K562 (cell line): ENCODE measurements around the gene MLYCD. TPM values are rescaled to one million over a fixed set of nuclear protein-coding genes. Genes with fewer than 3 reads are reported as not detected.

Experiments used
- ATAC-seq: fragments of 200-7000 bp; cut with Tn5 transposase; 3 replicates; pipeline ENCODE4 v1.9.1; 2020; ENCODE audit warnings: moderate library complexity
- BruUV-seq: library from RNA; stranded (reverse); fragments of 400-500 nt; replicated peaks from 2 replicates; lab custom pipeline; 2021; lab: Mats Ljungman, UMichigan
- CTCF ChIA-PET: fragments of 300-600 bp; formaldehyde crosslinking; extraction: SDS; loops from one replicate; lab custom pipeline; 2021; ENCODE audit warnings: low intra/inter-chr PET ratio; lab: Yijun Ruan, JAX
- POLR2A ChIA-PET: fragments of 300-600, 350-650 bp; sonication (Branson Sonifier 250); formaldehyde crosslinking; extraction: SDS; loops from one replicate; lab custom pipeline; 2021; ENCODE audit warnings: antibody characterized with exemption, inconsistent platforms; lab: Yijun Ruan, JAX
- DNase-seq, 4 experiments: peaks; one replicate each; pipeline versions ENCODE4 v3.0.0 to v3.0.0-alpha.2; 2011 to 2018; ENCODE audit warnings: low spot score in 3 of 4, mixed read lengths in 3 of 4; ENCODE audit errors: extremely low read depth in 1 of 4
- FAIRE-seq: peaks from 2 replicates; lab custom pipeline; 2011; peaks lifted over from hg19 to GRCh38; lab: Jason Lieb, UNC
- H2AFZ ChIP-seq: 2 replicates; pipeline ENCODE4 v1.6.0; 2011; ENCODE audit warnings: low read depth, low read length, control low read depth, inconsistent platforms
- H3K27ac ChIP-seq: fragments of 200-600 bp; 3 replicates; pipeline ENCODE4 v1.8.0; 2011; ENCODE audit warnings: low read depth, mild to moderate bottlenecking, control low read depth, inconsistent platforms, low read length, moderate library complexity, mixed read lengths; ENCODE audit errors: extremely low read depth
- H3K27me3 ChIP-seq, 2 experiments: fragments of 300-600 bp in 1 of 2; 2 replicates in 1 of 2; 3 replicates in 1 of 2; pipeline versions ENCODE4 v1.6.0 to v1.8.0; 2011; ENCODE audit warnings: inconsistent platforms in 2 of 2, low read length in 2 of 2, mild to moderate bottlenecking in 1 of 2, mixed read lengths in 1 of 2, moderate library complexity in 1 of 2; ENCODE audit not compliant: control insufficient read depth in 2 of 2, insufficient read depth in 2 of 2
- H3K36me3 ChIP-seq: fragments of 300-600 bp; 3 replicates; pipeline ENCODE4 v1.8.0; 2011; ENCODE audit warnings: mild to moderate bottlenecking, low read length, inconsistent platforms; ENCODE audit not compliant: control insufficient read depth, insufficient read depth
- H3K4me1 ChIP-seq, 2 experiments: fragments of 200-600 bp in 1 of 2; replicated peaks in 1 of 2; 2 replicates in 1 of 2; 3 replicates in 1 of 2; pipeline versions ENCODE4 v1.5.1 to v1.8.0; 2011; ENCODE audit warnings: inconsistent platforms in 2 of 2, low read length in 2 of 2, mild to moderate bottlenecking in 1 of 2, mixed read lengths in 1 of 2, moderate library complexity in 1 of 2; ENCODE audit not compliant: control insufficient read depth in 2 of 2, insufficient read depth in 2 of 2
- H3K4me2 ChIP-seq: 2 replicates; pipeline ENCODE4 v1.6.1; 2011; ENCODE audit warnings: low read length, control low read depth, inconsistent platforms, mixed read lengths; ENCODE audit not compliant: insufficient read depth
- H3K4me3 ChIP-seq: fragments of 200-600 bp; sonication (generic), shearing (Covaris generic); 2 replicates; pipeline ENCODE4 v1.5.1; 2016; ENCODE audit warnings: control low read depth, inconsistent platforms
- H3K79me2 ChIP-seq: fragments of 200-600 bp; 3 replicates; pipeline ENCODE4 v1.8.0; 2011; ENCODE audit warnings: low read length, inconsistent platforms; ENCODE audit not compliant: control insufficient read depth, insufficient read depth
- H3K9ac ChIP-seq, 2 experiments: 2 replicates each; pipeline versions ENCODE4 v1.6.0 to v1.6.1; 2011; ENCODE audit warnings: low read depth in 2 of 2, low read length in 2 of 2, control low read depth in 1 of 2, inconsistent platforms in 1 of 2, mild to moderate bottlenecking in 1 of 2, mixed read lengths in 1 of 2; ENCODE audit not compliant: insufficient read depth in 1 of 2
- H3K9me1 ChIP-seq: one replicate; pipeline ENCODE4 v1.6.0; 2011; ENCODE audit warnings: inconsistent platforms, mild to moderate bottlenecking, low read length, moderate library complexity; ENCODE audit not compliant: control insufficient read depth, insufficient read depth
- H3K9me3 ChIP-seq: replicated peaks from 2 replicates; pipeline ENCODE4 v1.5.1; 2011; ENCODE audit warnings: low read depth, low read length, inconsistent platforms; ENCODE audit not compliant: control insufficient read depth, insufficient read depth
- H4K20me1 ChIP-seq: replicated peaks from 2 replicates; pipeline ENCODE4 v1.6.1; 2011; ENCODE audit warnings: low read length, inconsistent platforms, mixed read lengths; ENCODE audit not compliant: control insufficient read depth, insufficient read depth
- DACH1 ChIP-seq: fragments of 450-650 bp; IDR thresholded peaks from 2 replicates; pipeline ENCODE4 v1.6.1; 2018; ENCODE audit not compliant: partially characterized antibody
- ERF ChIP-seq: fragments of 450-650 bp; formaldehyde crosslinking; IDR thresholded peaks from 2 replicates; pipeline ENCODE4 v1.4.0; 2020; ENCODE audit warnings: mild to moderate bottlenecking, mixed read lengths
- HMGXB4 ChIP-seq: sonication (generic); formaldehyde crosslinking; IDR thresholded peaks from 2 replicates; pipeline ENCODE4 v1.8.1; 2023; ENCODE audit warnings: mild to moderate bottlenecking, missing genetic modification reagents
- NFIX ChIP-seq: fragments of 250-450 bp; sonication (Bioruptor Pico); IDR thresholded peaks from 2 replicates; pipeline ENCODE4 v1.4.0; 2020; ENCODE audit warnings: low read depth, mild to moderate bottlenecking, moderate library complexity
- NRF1 ChIP-seq, 2 experiments: fragments of 450-650 bp; IDR thresholded peaks in 1 of 2; conservative IDR thresholded peaks in 1 of 2; 2 replicates each; pipeline ENCODE4 v1.6.1; 2014; ENCODE audit warnings: mild to moderate bottlenecking in 2 of 2
- PKNOX1 ChIP-seq: fragments of 450-650 bp; IDR thresholded peaks from 2 replicates; pipeline ENCODE4 v1.6.1; 2016
- SMARCA4 ChIP-seq: fragments of 450-650 bp; IDR thresholded peaks from 2 replicates; pipeline ENCODE4 v1.6.1; 2016
- SRSF3 ChIP-seq: fragments of 200-400 bp; formaldehyde crosslinking; IDR thresholded peaks from 2 replicates; pipeline ENCODE4 v1.6.1; 2016; ENCODE audit warnings: mild to moderate bottlenecking, low read length, moderate library complexity; ENCODE audit not compliant: insufficient read depth
- ZNF140 ChIP-seq: fragments of 250-450 bp; sonication (Bioruptor Pico); IDR thresholded peaks from 2 replicates; pipeline ENCODE4 v1.8.0; 2021; ENCODE audit warnings: moderate library complexity, mild to moderate bottlenecking, inconsistent platforms
- ZNF174 ChIP-seq: fragments of 250-450 bp; sonication (Bioruptor Pico); IDR thresholded peaks from 2 replicates; pipeline ENCODE4 v1.4.0; 2020; ENCODE audit warnings: mild to moderate bottlenecking
- ZNF354B ChIP-seq: fragments of 250-450 bp; sonication (Bioruptor Pico); IDR thresholded peaks from 2 replicates; pipeline ENCODE4 v1.4.0; 2020
- WGBS: fragments of 100-300 bp; shearing (Covaris generic); methylation state at CpG from one replicate; pipeline ENCODE4 v1.1.6; 2016; ENCODE audit warnings: low coverage, mixed read lengths; ENCODE audit not compliant: insufficient coverage; ENCODE audit errors: missing lambda C conversion rate; 5-methylcytosine and 5-hydroxymethylcytosine counted together
- in situ Hi-C: fragments of 300-500 bp; cut with MboI; formaldehyde crosslinking; loops from 4 replicates; pipeline ENCODE4 v1.15.0; 2018; ENCODE audit warnings: inconsistent platforms, mixed read lengths
- intact Hi-C: fragments of 100-400 bp; cut with micrococcal nuclease; formaldehyde crosslinking; loops from 2 replicates; pipeline ENCODE4 v1.14.2; 2022
- polyA plus RNA-seq, 8 experiments: library from polyadenylated mRNA; depleted of rRNA in 4 of 8; stranded (reverse) in 5 of 8; unstranded in 3 of 8; fragments of >200 nt; fragmentation: Nextera tagmentation in 2 of 8; fragmentation: Illumina TruSeq in 1 of 8; extraction: Ambion mirVana in 2 of 8; extraction: Trizol in 1 of 8; gene quantifications; 2 replicates each; pipeline versions ENCODE4 v1.2.1 to v1.2.3, GENCODE V29; 2011 to 2014; ENCODE audit warnings: inconsistent platforms in 1 of 8, missing spikeins in 1 of 8
- total RNA-seq, 7 experiments: library from RNA; depleted of rRNA in 6 of 7; stranded (reverse); fragments of >200 nt in 6 of 7; fragmentation: Illumina TruSeq in 2 of 7; extraction: Trizol in 2 of 7; gene quantifications; 2 replicates each; pipeline versions ENCODE4 v1.2.1 to v1.2.3, GENCODE V29; 2011 to 2021; ENCODE audit warnings: low replicate concordance in 1 of 7

The MLYCD gene
- total and polyA plus RNA-seq, 9 of the 15 experiments (the other 6 are each of a cell fraction or from before 2014, with no cell fraction given), result 0.15 to 2.0 (median 1.0) TPM

GRCh38 chr16:83924686-83925085 is 25.8 kb downstream of the MLYCD start:
- no peaks in the 10 kb centered on the region for H3K79me2 ChIP-seq
- FAIRE-seq (no peak), DNase-seq (no peak), ATAC-seq (no peak)
- H3K36me3 ChIP-seq, result no peaks in the 10 kb centered on the region
- no peak overlapping the region for H3K4me2 ChIP-seq
- POLR2A ChIA-PET, result interaction anchor here (0.6 to 1.0 kb wide), 3 partner anchors 9 to 27 kb away, joined by 3 read pairs; partner anchors contain the start of gene MLYCD
- no peak overlapping the region for H3K27ac ChIP-seq
- no peak overlapping the region for H3K4me3 ChIP-seq
- intact Hi-C loops, result loop anchor here (10.0 kb wide), 1 partner anchor 100 kb away; no protein-coding TSS in a partner anchor
- in situ Hi-C loops, result no loop called here
- CTCF ChIA-PET, result no interaction called here
- H3K4me1 ChIP-seq, result peaks cover 0 to 19% of the 10 kb centered on the region in 2 experiments; a peak in 2 of 5 replicates
- BruUV-seq, result no TSS peak
- H3K9ac ChIP-seq, result no peak overlapping the region
- no peaks in the 10 kb centered on the region for H3K9me1 ChIP-seq
- H4K20me1 ChIP-seq, result peaks cover 23% of the 10 kb centered on the region; the same call in 1 of the 2 replicates
- peaks cover 33 to 84% of the 10 kb centered on the region in 2 experiments for H3K27me3 ChIP-seq
- WGBS, result 7% methylated on average over 13 of the region's 13 CpGs
- no peaks in the 10 kb centered on the region for H3K9me3 ChIP-seq
- no peak for TF ChIP-seq ZNF140 (CRISPR knock-in tag)
- no peak for TF ChIP-seq SRSF3
- TF ChIP-seq ZNF174 (CRISPR knock-in tag), result no peak
- no peak for TF ChIP-seq PKNOX1
- TF ChIP-seq SMARCA4, result no peak
- no peak for TF ChIP-seq ZNF354B (CRISPR knock-in tag)
- TF ChIP-seq NFIX (CRISPR knock-in tag), result no peak
- no peak for TF ChIP-seq HMGXB4 (CRISPR knock-in tag)
- TF ChIP-seq DACH1, result no peak
- TF ChIP-seq ERF (CRISPR knock-in tag), result no peak
- TF ChIP-seq NRF1 (conservative IDR thresholded peaks at IDR 0.05 in 1 of 2, IDR thresholded peaks at IDR 0.05 in 1 of 2), result no peak
- TF ChIP-seq, all 486 proteins: peak for 0
- no peak overlapping the region for H2AFZ ChIP-seq
